NB4 (cell line): ENCODE results near the gene MCRS1.

ENCODE experiments used
- DNase-seq: peaks from one replicate; pipeline ENCODE4 v3.0.0; 2010; ENCODE audit warnings: low read depth
- H3K4me3 ChIP-seq: one replicate; pipeline ENCODE4 v1.5.1; 2011; ENCODE audit warnings: mild to moderate bottlenecking, low read depth, low read length, moderate library complexity
- CTCF ChIP-seq: IDR thresholded peaks from one replicate; pipeline ENCODE4 v1.5.1; 2012; ENCODE audit warnings: low read depth, low read length
- MAX ChIP-seq: IDR thresholded peaks from 2 replicates; pipeline ENCODE4 v1.6.1; 2011; ENCODE audit warnings: low read depth, low read length
- MYC ChIP-seq: IDR thresholded peaks from 2 replicates; pipeline ENCODE4 v1.6.1; 2011; ENCODE audit warnings: low read depth, low read length
- POLR2A ChIP-seq: IDR thresholded peaks from 2 replicates; pipeline ENCODE4 v1.6.1; 2011; ENCODE audit warnings: mild to moderate bottlenecking; ENCODE audit not compliant: insufficient read length; ENCODE audit errors: extremely low read depth

MCRS1 gene

GRCh38 chr12:49541140-49541861, 26.6 kb downstream of the MCRS1 start:
- no peak overlapping the region for H3K4me3 ChIP-seq
- TF ChIP-seq POLR2A (no peak), MAX (no peak), CTCF (no peak), MYC (no peak)
- DNase-seq: no peak

- no peak overlapping the region for H3K4me3 ChIP-seq
- DNase-seq: no peak
- TF ChIP-seq POLR2A: no peak
- TF ChIP-seq MYC: no peak
- no peak for TF ChIP-seq CTCF
- TF ChIP-seq MAX: no peak
Observed at GRCh38 chr12:49540229-49541139, 27.5 kb downstream of the MCRS1 start.

GRCh38 chr12:49539406-49540228, 28.3 kb downstream of the MCRS1 start:
- no peak for DNase-seq
- no peak overlapping the region for H3K4me3 ChIP-seq
- no peak for TF ChIP-seq POLR2A

- peak; percentile 87 for DNase-seq
- no peak for TF ChIP-seq MYC
- TF ChIP-seq MAX: no peak
- TF ChIP-seq POLR2A: no peak
- no peak for TF ChIP-seq CTCF
Observed at GRCh38 chr12:49538510-49539403, 29.2 kb downstream of the MCRS1 start, which contains the start of gene KCNH3. Gene KCNH3, plus strand, starts transcription at chr12:49539030. Its CDS starts 387 bp downstream, at chr12:49539417.

GRCh38 chr12:49537752-49538509, 30.0 kb downstream of the MCRS1 start:
- peak overlapping the region; percentile 32 for H3K4me3 ChIP-seq
- DNase-seq: peak; percentile 59
- TF ChIP-seq MYC (no peak), MAX (no peak), CTCF (no peak), POLR2A (no peak)

More at GRCh38 chr12:49538510-49539403, 29.2 kb downstream of the MCRS1 start, which contains the start of gene KCNH3:
- peak within 1 kb of the TSS; percentile 32 for H3K4me3 ChIP-seq
